Heart right ventricle (tissue), 16 donors: ENCODE data around the gene CDH13. TPM values are rescaled to one million over a fixed set of nuclear protein-coding genes. Genes with fewer than 3 reads are reported as not detected.

Source experiments
- ATAC-seq, 8 donors: fragments of 200-7000 bp; cut with Tn5 transposase; one replicate each; pipeline ENCODE4 v1.9.1; 2020; ENCODE audit warnings: mild to moderate bottlenecking in 8 of 8, moderate library complexity in 8 of 8, moderate number of reproducible peaks in 1 of 8
- DNase-seq, 2 donors: peaks; one replicate each; pipeline ENCODE4 v3.0.0-alpha.2; 2020
- H3K27ac ChIP-seq, 10 donors: fragments of 200-600 bp; sonication (generic) in 2 of 10; one replicate each; pipeline versions ENCODE4 v1.5.0 to v1.8.0; 2020 to 2022; ENCODE audit warnings: mild to moderate bottlenecking in 3 of 10
- H3K27me3 ChIP-seq, 7 donors: fragments of 200-600 bp; one replicate each; pipeline ENCODE4 v1.8.0; 2021 to 2022; ENCODE audit warnings: mild to moderate bottlenecking in 2 of 7
- H3K36me3 ChIP-seq, 9 donors: fragments of 200-600 bp; sonication (generic) in 1 of 9; one replicate each; pipeline versions ENCODE4 v1.5.0 to v1.8.0; 2020 to 2022; ENCODE audit warnings: mild to moderate bottlenecking in 2 of 9
- H3K4me1 ChIP-seq, 9 donors: fragments of 200-600 bp; sonication (generic) in 1 of 9; one replicate each; pipeline versions ENCODE4 v1.5.0 to v1.8.0; 2020 to 2022; ENCODE audit warnings: mild to moderate bottlenecking in 4 of 9
- H3K4me3 ChIP-seq, 10 donors: fragments of 200-600 bp; sonication (generic) in 2 of 10; one replicate each; pipeline versions ENCODE4 v1.5.0 to v1.8.0; 2020 to 2022; ENCODE audit warnings: mild to moderate bottlenecking in 7 of 10, moderate library complexity in 2 of 10
- H3K9me3 ChIP-seq, 11 donors: fragments of 200-600 bp in 10 of 11; sonication (generic) in 2 of 11; one replicate each; pipeline versions ENCODE4 v1.5.0 to v1.8.0; 2013 to 2022; ENCODE audit warnings: mild to moderate bottlenecking in 2 of 11, control low read depth in 1 of 11, moderate library complexity in 1 of 11
- CTCF ChIP-seq, 9 donors: fragments of 200-600 bp; sonication (generic) in 2 of 9; IDR thresholded peaks; one replicate each; pipeline versions ENCODE4 v1.5.0 to v1.8.0; 2021 to 2022; ENCODE audit warnings: antibody characterized with exemption in 9 of 9, mild to moderate bottlenecking in 5 of 9, moderate library complexity in 1 of 9
- WGBS, 2 donors: extraction: QIAGEN DNeasy Blood & Tissue Kit; methylation state at CpG; one replicate each; pipeline ENCODE4 v1.1.7; 2013; ENCODE audit warnings: inconsistent platforms in 1 of 2; 5-methylcytosine and 5-hydroxymethylcytosine counted together
- intact Hi-C, 10 donors: fragments of 100-400 bp; cut with DNase I; formaldehyde crosslinking; loops; one replicate each; pipeline versions ENCODE4 v1.11.1 to v1.14.2; 2022
- polyA plus RNA-seq, 2 donors: library from polyadenylated mRNA; stranded (reverse); fragments of 200-250 nt; gene quantifications; one replicate each; pipeline ENCODE4 v1.2.3, GENCODE V29; 2013
- total RNA-seq, 10 donors: library from RNA; stranded (reverse); fragmentation: NEBNext Ultra II Directional in 3 of 10; extraction: Animal tissue kit (Norgen Biotek cat#: 25700) in 3 of 10; gene quantifications; one replicate each; pipeline versions ENCODE4 v1.2.1 to v1.2.4, GENCODE V29; 2021 to 2023
- donor health status: Arrhythmogenic right ventricular cardiomyopathy.
- donor health status: ischemic (EF 13 %, LVEDD 7.1; RV severe dilation, severe dysfunction).
- donor health status: healthy with polysubstance abuse.
- donor health status: DM: no; HTN: yes; CAD: no.
- donor health status: DM: no; HTN: no; CAD: no.
- donor health status: ischemic (EF 25% LVEDD 6.9; RV normal size, moderate dysfunction).
- donor health status: ischemic (EF 25% LVEDD 5.7; RV mildly dilated, moderate dysfunction).
- donor health status: healthy.
- donor health status: DM: yes; HTN: yes; CAD: no.
- donor health status: Ischemic cardiomyopathy.
- donor health status: ischemic (EF 35%, LVEDD 5.7; RV mildly dilated, moderate dysfunction).
- donor health status: nonischemic (EF 11% LVEDD 7.7; RV severe dilation, severe dysfunction).
- donor health status: DM: yes; HTN: yes; CAD: no.
- donor health status: PGD.
- donor health status: ischemic (EF 29% LVEDD 5.4; RV normal size, mild dysfunction).
- donor health status: nonischemic (EF 23%, LVEDD 6.1; RV moderate dilation, normal function).

Gene CDH13
- total and polyA plus RNA-seq, 12 donors = 15.5 to 221 (median 168) TPM

DNA sequence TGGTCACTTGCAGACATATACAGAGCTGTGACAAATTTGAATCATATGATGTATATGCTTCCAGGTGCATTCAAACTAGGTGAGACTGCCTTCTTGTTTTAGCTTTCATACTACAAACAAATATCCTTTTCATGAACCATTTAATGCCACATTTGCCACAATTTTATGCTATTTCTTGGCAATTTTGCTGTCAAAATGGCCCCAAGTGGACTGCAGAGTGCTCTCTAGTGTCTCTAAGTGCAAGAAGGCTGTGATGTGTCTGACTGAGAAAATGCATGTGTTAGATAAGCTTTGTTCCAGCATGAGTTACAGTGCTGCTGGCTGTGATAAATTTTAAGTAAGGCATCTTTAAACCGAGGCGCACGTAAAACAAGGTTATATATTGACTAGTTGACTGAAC lies 38.3 kb downstream of the CDH13 start:
- 68 to 87% methylated on average over 3 of the region's 3 CpGs for WGBS, 2 donors
- H3K4me3 ChIP-seq = no peak overlapping the region
- no peak for TF ChIP-seq CTCF (IDR thresholded peaks at IDR 0.05)
- H3K36me3 ChIP-seq = no peaks in the 10 kb centered on the region
- intact Hi-C loops = no loop called here
- no peaks in the 10 kb centered on the region for H3K27me3 ChIP-seq
- H3K9me3 ChIP-seq = peaks cover 0 to 5% (median 0%) of the 10 kb centered on the region in 11 donors
- DNase-seq = no peak
- peaks cover 0 to 47% (median 4%) of the 10 kb centered on the region in 9 donors for H3K4me1 ChIP-seq
- no peak overlapping the region for H3K27ac ChIP-seq
- no peak for ATAC-seq

- ATAC-seq (peak in 7 of 8 donors; percentile 30 to 67 (median 57)), DNase-seq (no peak)
- TF ChIP-seq CTCF (IDR thresholded peaks at IDR 0.05) = no peak
- Histone ChIP-seq H3K4me1 (peaks cover 0 to 48% (median 4%) of the 10 kb centered on the region in 9 donors), H3K27ac (no peak overlapping the region), H3K4me3 (no peak overlapping the region), H3K9me3 (peaks cover 0 to 5% (median 0%) of the 10 kb centered on the region in 11 donors), H3K36me3 (no peaks in the 10 kb centered on the region), H3K27me3 (no peaks in the 10 kb centered on the region)
- WGBS, 2 donors = 48 to 52% methylated on average over 12 of the region's 12 CpGs
- intact Hi-C loops = no loop called here
Measured at GRCh38 chr16:82667437-82667836, 40.7 kb downstream of the CDH13 start.

- intact Hi-C loops = no loop called here
- DNase-seq (no peak), ATAC-seq (peak in 7 of 8 donors; percentile 19 to 82 (median 63))
- 69 to 72% methylated on average over 3 of the region's 3 CpGs for WGBS, 2 donors
- Histone ChIP-seq H3K4me1 (peaks cover 0 to 43% (median 4%) of the 10 kb centered on the region in 9 donors), H3K27me3 (no peaks in the 10 kb centered on the region), H3K9me3 (peaks cover 0 to 5% (median 0%) of the 10 kb centered on the region in 11 donors), H3K27ac (no peak overlapping the region), H3K36me3 (no peaks in the 10 kb centered on the region), H3K4me3 (no peak overlapping the region)
- no peak for TF ChIP-seq CTCF (IDR thresholded peaks at IDR 0.05)
Measured at GRCh38 chr16:82668094-82668493, 41.3 kb downstream of the CDH13 start.

DNA sequence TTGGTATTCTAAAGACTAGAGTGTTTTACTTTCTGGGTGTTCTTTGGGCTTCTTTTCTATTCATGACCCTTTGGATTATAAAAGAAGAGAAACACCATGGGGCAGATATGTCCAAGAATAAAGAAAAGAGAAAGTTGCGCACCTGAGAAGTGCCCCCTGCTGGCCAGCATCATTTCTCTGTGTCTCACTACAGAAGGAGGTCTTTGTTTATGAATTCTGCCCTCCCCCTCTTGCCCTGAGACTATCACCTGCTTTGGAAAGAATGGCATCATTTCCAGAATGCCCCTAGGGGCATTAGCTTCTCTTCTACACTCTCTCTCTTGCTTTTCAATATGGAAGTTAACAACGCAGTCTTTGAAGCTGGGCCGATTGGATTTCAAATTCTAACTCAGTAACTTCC lies 45.0 kb downstream of the CDH13 start:
- Histone ChIP-seq H3K36me3 (no peaks in the 10 kb centered on the region), H3K27me3 (no peaks in the 10 kb centered on the region), H3K9me3 (no peaks in the 10 kb centered on the region), H3K4me3 (no peak overlapping the region), H3K27ac (no peak overlapping the region), H3K4me1 (peaks cover 0 to 35% (median 4%) of the 10 kb centered on the region in 9 donors)
- ATAC-seq = no peak
- 95 to 97% methylated on average over 3 of the region's 3 CpGs for WGBS, 2 donors
- intact Hi-C loops = no loop called here
- peak in 5 of 9 donors; percentile 10 to 39 (median 24) for TF ChIP-seq CTCF (IDR thresholded peaks at IDR 0.05)
- DNase-seq = no peak
